Measurements from ENCODE around the gene CDH26.

DNA sequence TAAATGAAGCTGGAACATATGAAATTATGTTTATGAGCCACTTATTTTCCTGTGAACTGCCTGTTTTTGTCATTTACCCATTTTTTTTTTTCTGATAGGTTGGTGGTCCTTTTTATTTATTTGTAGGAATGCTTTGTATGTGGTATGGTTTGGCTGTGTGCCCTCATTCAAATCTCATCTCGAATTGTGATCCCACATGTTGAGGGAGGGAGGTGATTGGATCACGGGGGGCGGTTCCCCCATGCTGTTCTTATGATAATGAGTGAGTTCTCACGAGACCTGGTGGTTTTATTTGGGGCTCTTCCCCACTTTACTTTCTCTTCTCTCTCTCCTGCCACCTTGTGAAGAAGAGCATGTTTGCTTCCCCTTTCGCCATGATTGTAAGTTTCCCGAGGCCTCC, 77.3 kb downstream of the CDH26 start:
- TF ChIP-seq, protein P1, sequence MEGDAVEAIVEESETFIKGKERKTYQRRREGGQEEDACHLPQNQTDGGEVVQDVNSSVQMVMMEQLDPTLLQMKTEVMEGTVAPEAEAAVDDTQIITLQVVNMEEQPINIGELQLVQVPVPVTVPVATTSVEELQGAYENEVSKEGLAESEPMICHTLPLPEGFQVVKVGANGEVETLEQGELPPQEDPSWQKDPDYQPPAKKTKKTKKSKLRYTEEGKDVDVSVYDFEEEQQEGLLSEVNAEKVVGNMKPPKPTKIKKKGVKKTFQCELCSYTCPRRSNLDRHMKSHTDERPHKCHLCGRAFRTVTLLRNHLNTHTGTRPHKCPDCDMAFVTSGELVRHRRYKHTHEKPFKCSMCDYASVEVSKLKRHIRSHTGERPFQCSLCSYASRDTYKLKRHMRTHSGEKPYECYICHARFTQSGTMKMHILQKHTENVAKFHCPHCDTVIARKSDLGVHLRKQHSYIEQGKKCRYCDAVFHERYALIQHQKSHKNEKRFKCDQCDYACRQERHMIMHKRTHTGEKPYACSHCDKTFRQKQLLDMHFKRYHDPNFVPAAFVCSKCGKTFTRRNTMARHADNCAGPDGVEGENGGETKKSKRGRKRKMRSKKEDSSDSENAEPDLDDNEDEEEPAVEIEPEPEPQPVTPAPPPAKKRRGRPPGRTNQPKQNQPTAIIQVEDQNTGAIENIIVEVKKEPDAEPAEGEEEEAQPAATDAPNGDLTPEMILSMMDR (IDR thresholded peaks at IDR 0.05 in 4 of 5, conservative IDR thresholded peaks at IDR 0.05 in 1 of 5) = no peak
- TF ChIP-seq POLR2A (IDR thresholded peaks at IDR 0.05) = no peak
